ENCODE measurements around the gene RBM25.
A peak's percentile ranks its signal among the peaks of the same experiment; 100 is the strongest.

RBM25 gene

GRCh38 chr14:73136085-73136386 is 77.7 kb downstream of the RBM25 start:
- Histone ChIP-seq H3K27ac (ENCODE audit: extremely low read depth, low read depth, low read length) (peak overlapping the region; percentile 84; the same call in 1 of the 2 replicates), H3K36me3 (ENCODE audit: control insufficient read depth in 2 of 2, insufficient read depth in 1 of 2, low read length in 2 of 2) (no peaks in the 10 kb centered on the region; a peak in 1 of 3 replicates), H3K4me3 (ENCODE audit: low read depth, low read length) (peak overlapping the region; percentile 79), H3K4me1 (ENCODE audit: control insufficient read depth, insufficient read depth, low read length) (no peaks in the 10 kb centered on the region), H3K9me3 (ENCODE audit: control insufficient read depth, insufficient read depth, low read depth, low read length) (no peaks in the 10 kb centered on the region)
- CTCF ChIA-PET: interaction anchor here (0.7 kb wide), 1 partner anchor 159 kb away, joined by 3 read pairs; no protein-coding TSS in a partner anchor
- POLR2A ChIA-PET: interaction anchor here (0.6 to 1.7 kb wide), 12 partner anchors 9 to 668 kb away, joined by 3 to 15 read pairs (median 4); partner anchors contain the start of genes RBM25, RIOX1 and ZFYVE1
- TF ChIP-seq ZNF580 (tag by site-specific recombination; IDR thresholded peaks at IDR 0.05) (no peak), ZNF48 (tag by site-specific recombination; IDR thresholded peaks at IDR 0.05) (no peak), ZBTB49 (tag by site-specific recombination; IDR thresholded peaks at IDR 0.05; ENCODE audit: low read depth) (no peak), PRDM1 (tag by site-specific recombination; IDR thresholded peaks at IDR 0.05) (no peak), ZNF350 (tag by site-specific recombination; IDR thresholded peaks at IDR 0.05) (no peak), OSR2 (tag by site-specific recombination; IDR thresholded peaks at IDR 0.05) (no peak), ZBTB8A (tag by site-specific recombination; IDR thresholded peaks at IDR 0.05) (no peak), BCL11A (tag by site-specific recombination; IDR thresholded peaks at IDR 0.05; ENCODE audit: low read depth) (no peak), ZFP37 (tag by site-specific recombination; IDR thresholded peaks at IDR 0.05) (no peak), ZBTB7A (tag by site-specific recombination; IDR thresholded peaks at IDR 0.05; ENCODE audit: low read depth) (no peak), ZNF473 (tag by site-specific recombination; IDR thresholded peaks at IDR 0.05) (no peak), ZBTB6 (tag by site-specific recombination; IDR thresholded peaks at IDR 0.05) (no peak), ZSCAN30 (tag by site-specific recombination; IDR thresholded peaks at IDR 0.05) (no peak), ZNF175 (tag by site-specific recombination; IDR thresholded peaks at IDR 0.05) (no peak), EGR2 (tag by site-specific recombination; IDR thresholded peaks at IDR 0.05; ENCODE audit: low read depth) (no peak), ZNF114 (tag by site-specific recombination; IDR thresholded peaks at IDR 0.05) (no peak), ZNF423 (tag by site-specific recombination; IDR thresholded peaks at IDR 0.05) (no peak), ZNF792 (tag by site-specific recombination; IDR thresholded peaks at IDR 0.05) (no peak), ZFP69B (tag by site-specific recombination; IDR thresholded peaks at IDR 0.05) (no peak), KLF16 (tag by site-specific recombination; IDR thresholded peaks at IDR 0.05) (no peak)

GRCh38 chr14:73136387-73137225 is 78.3 kb downstream of the RBM25 start, which contains the start of gene PSEN1:
Gene PSEN1 (plus strand): TSS chr14:73136507. CDS start chr14:73148020, 11,513 bp downstream.
- H3K4me1 ChIP-seq (ENCODE audit: control insufficient read depth, insufficient read depth, low read length): no peaks in the 10 kb centered on the region
- H3K4me3 ChIP-seq (ENCODE audit: low read depth, low read length): peak within 1 kb of the TSS; percentile 79
- no peaks in the 10 kb centered on the region for H3K9me3 ChIP-seq (ENCODE audit: control insufficient read depth, insufficient read depth, low read depth, low read length)
- ChIA-PET POLR2A (interaction anchor here (0.6 to 1.7 kb wide), 12 partner anchors 9 to 668 kb away, joined by 3 to 15 read pairs (median 4); partner anchors contain the start of genes RBM25, RIOX1 and ZFYVE1), CTCF (interaction anchor here (0.5 to 0.7 kb wide), 3 partner anchors 25 to 159 kb away, joined by 3 read pairs; partner anchors contain the start of gene RBM25)
- no peaks in the 10 kb centered on the region; a peak in 1 of 3 replicates for H3K36me3 ChIP-seq (ENCODE audit: control insufficient read depth in 2 of 2, insufficient read depth in 1 of 2, low read length in 2 of 2)
- H3K27ac ChIP-seq (ENCODE audit: extremely low read depth, low read depth, low read length): peak within 1 kb of the TSS; percentile 84
- TF ChIP-seq ZNF335 (tag by site-specific recombination; conservative IDR thresholded peaks at IDR 0.05) (peak; percentile 78), ZNF529 (tag by site-specific recombination; IDR thresholded peaks at IDR 0.05; ENCODE audit: insufficient replicate concordance) (no peak), ZBTB6 (tag by site-specific recombination; IDR thresholded peaks at IDR 0.05) (peak; percentile 61; the same call in 1 of the 2 replicates), SETDB1 (IDR thresholded peaks at IDR 0.05; ENCODE audit: insufficient read length, low read length) (no peak), ZEB2 (tag by site-specific recombination; IDR thresholded peaks at IDR 0.05) (peak; percentile 32; the same call in 1 of the 2 replicates), ZNF629 (tag by site-specific recombination; IDR thresholded peaks at IDR 0.05) (peak; percentile 74), ZBTB17 (tag by site-specific recombination; IDR thresholded peaks at IDR 0.05) (peak; percentile 82), ZBTB1 (tag by site-specific recombination; IDR thresholded peaks at IDR 0.05) (no peak), ZNF223 (tag by site-specific recombination; IDR thresholded peaks at IDR 0.05) (no peak), ZFHX2 (tag by site-specific recombination; conservative IDR thresholded peaks at IDR 0.05) (peak; percentile 51), ZNF133 (tag by site-specific recombination; IDR thresholded peaks at IDR 0.05) (no peak), ZBTB8A (tag by site-specific recombination; IDR thresholded peaks at IDR 0.05) (peak; percentile 47; the same call in 1 of the 2 replicates), KLF1 (tag by site-specific recombination; IDR thresholded peaks at IDR 0.05) (peak; percentile 86)

Measured in HEK293 (cell line).